MM.1S (cell line): ENCODE data around the gene BAZ1B.

Source experiments
- EZH2 ChIP-seq: fragments of 300-600 bp; sonication (generic); optimal IDR thresholded peaks from 2 replicates; pipeline ENCODE3; 2017; ENCODE audit warnings: low read depth, mild to moderate bottlenecking, antibody characterized with exemption, low read length, mixed read lengths
- EZH2phosphoT487 ChIP-seq: fragments of 300-600 bp; sonication (generic); IDR thresholded peaks from 2 replicates; pipeline ENCODE4 v1.6.1; 2018; ENCODE audit warnings: antibody characterized with exemption, low read length
- TF ChIP-seq, protein P1 (sequence below): fragments of 300-600 bp; sonication (generic); IDR thresholded peaks from 2 replicates; pipeline ENCODE4 v1.5.1; 2016; ENCODE audit warnings: antibody characterized with exemption, low read length, mixed read lengths

DNA sequence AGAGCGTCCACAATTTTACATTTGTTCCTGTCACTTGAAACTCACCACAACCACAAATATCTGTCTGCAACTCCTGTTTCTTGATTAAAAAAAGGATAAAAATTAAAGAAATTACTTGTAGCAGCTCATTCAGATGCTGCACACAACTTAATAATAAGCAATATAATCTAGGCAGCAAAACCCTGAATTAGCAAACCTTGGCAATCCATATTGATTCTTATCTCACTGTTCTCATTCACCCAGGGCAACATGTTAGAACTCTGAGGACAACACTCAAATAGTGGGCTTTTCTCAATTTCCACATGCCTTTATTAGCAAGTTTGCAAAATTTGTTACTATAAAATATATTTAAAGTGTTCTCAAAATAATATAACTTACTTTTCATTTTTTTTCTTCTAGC lies 38.9 kb downstream of the BAZ1B start:
- TF ChIP-seq, protein P1, sequence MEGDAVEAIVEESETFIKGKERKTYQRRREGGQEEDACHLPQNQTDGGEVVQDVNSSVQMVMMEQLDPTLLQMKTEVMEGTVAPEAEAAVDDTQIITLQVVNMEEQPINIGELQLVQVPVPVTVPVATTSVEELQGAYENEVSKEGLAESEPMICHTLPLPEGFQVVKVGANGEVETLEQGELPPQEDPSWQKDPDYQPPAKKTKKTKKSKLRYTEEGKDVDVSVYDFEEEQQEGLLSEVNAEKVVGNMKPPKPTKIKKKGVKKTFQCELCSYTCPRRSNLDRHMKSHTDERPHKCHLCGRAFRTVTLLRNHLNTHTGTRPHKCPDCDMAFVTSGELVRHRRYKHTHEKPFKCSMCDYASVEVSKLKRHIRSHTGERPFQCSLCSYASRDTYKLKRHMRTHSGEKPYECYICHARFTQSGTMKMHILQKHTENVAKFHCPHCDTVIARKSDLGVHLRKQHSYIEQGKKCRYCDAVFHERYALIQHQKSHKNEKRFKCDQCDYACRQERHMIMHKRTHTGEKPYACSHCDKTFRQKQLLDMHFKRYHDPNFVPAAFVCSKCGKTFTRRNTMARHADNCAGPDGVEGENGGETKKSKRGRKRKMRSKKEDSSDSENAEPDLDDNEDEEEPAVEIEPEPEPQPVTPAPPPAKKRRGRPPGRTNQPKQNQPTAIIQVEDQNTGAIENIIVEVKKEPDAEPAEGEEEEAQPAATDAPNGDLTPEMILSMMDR: no peak
- TF ChIP-seq EZH2phosphoT487 (no peak), EZH2 (no peak)
